Activated CD4-positive, alpha-beta T cell treated with anti-CD3 and anti-CD28 coated beads, Interleukin-2, amount 10 ng/mL, durations not matched to agents 7 days and 5 days (primary cell): Measurements from ENCODE around the gene BBOF1. TPM values are rescaled to one million over a fixed set of nuclear protein-coding genes. Genes with fewer than 3 reads are reported as not detected.
"Not testable (repeated sequence)": the region's sequence is repeated elsewhere in the genome, so short reads cannot be mapped to it uniquely, and the experiment has no call there.

Experiments
- CTCF ChIA-PET: fragments of 350-600 bp; sonication (Branson Sonifier 250); formaldehyde crosslinking; loops from one replicate; lab custom pipeline; 2021; ENCODE audit warnings: antibody characterized with exemption; lab: Charles Lee
- POLR2A ChIA-PET: fragments of 350-600 bp; sonication (Branson Sonifier 250); formaldehyde crosslinking; loops from one replicate; lab custom pipeline; 2021; ENCODE audit warnings: antibody characterized with exemption; lab: Charles Lee
- DNase-seq: peaks from one replicate; pipeline ENCODE4 v3.0.0-alpha.2; 2020
- H3K27ac Mint-ChIP-seq: one replicate; pipeline ENCODE4 v1.8.0; 2021; ENCODE audit warnings: mild to moderate bottlenecking, moderate library complexity, mixed read lengths
- H3K27me3 Mint-ChIP-seq: one replicate; pipeline ENCODE4 v1.8.0; 2021; ENCODE audit warnings: mixed read lengths
- H3K36me3 Mint-ChIP-seq: one replicate; pipeline ENCODE4 v1.8.0; 2021; ENCODE audit warnings: low read depth, mixed read lengths
- H3K4me1 Mint-ChIP-seq: one replicate; pipeline ENCODE4 v1.8.0; 2021; ENCODE audit warnings: mixed read lengths
- H3K4me3 Mint-ChIP-seq: one replicate; pipeline ENCODE4 v1.8.0; 2021; ENCODE audit warnings: mild to moderate bottlenecking, moderate library complexity, mixed read lengths
- H3K9me3 Mint-ChIP-seq: one replicate; pipeline ENCODE4 v1.8.0; 2021; ENCODE audit warnings: mixed read lengths
- total RNA-seq, 2 experiments: library from RNA; stranded (reverse); gene quantifications; one replicate each; pipeline ENCODE4 v1.2.3, GENCODE V29; 2021

BBOF1 gene
- total RNA-seq, result 1 to 10 TPM; 1.4 to 1.7 TPM

- H3K4me1 Mint-ChIP-seq, result peaks cover 24% of the 10 kb centered on the region
- POLR2A ChIA-PET, result interaction anchor here (0.6 to 1.2 kb wide), 2 partner anchors 69 to 231 kb away, joined by 3 to 4 read pairs; partner anchors contain the start of genes COQ6 and FAM161B
- peak within 1 kb of the TSS; percentile 97 for H3K27ac Mint-ChIP-seq
- peak; percentile 85 for DNase-seq
- H3K9me3 Mint-ChIP-seq, result no peaks in the 10 kb centered on the region
- peak within 1 kb of the TSS; percentile 83 for H3K4me3 Mint-ChIP-seq
- CTCF ChIA-PET, result interaction anchor here (0.6 to 1.2 kb wide), 4 partner anchors 10 to 13 kb away, joined by 3 to 6 read pairs (median 4); no protein-coding TSS in a partner anchor
- H3K27me3 Mint-ChIP-seq, result no peaks in the 10 kb centered on the region
- no peaks in the 10 kb centered on the region for H3K36me3 Mint-ChIP-seq
Measured at GRCh38 chr14:74018586-74019407, at the start of gene BBOF1, which contains the start of gene ENTPD5. Gene BBOF1 (plus strand): TSS chr14:74019349. CDS start chr14:74019479, 130 bp downstream. Gene ENTPD5 (minus strand): TSS chr14:74019288. CDS start chr14:73988102, 31,186 bp downstream.

GRCh38 chr14:73973497-73973896 is 45.7 kb upstream of the BBOF1 start:
- ChIA-PET CTCF (interaction anchor here (1.4 to 1.8 kb wide), 2 partner anchors 12 to 15 kb away, joined by 4 read pairs; no protein-coding TSS in a partner anchor), POLR2A (no interaction called here)
- no peak overlapping the region for H3K27ac Mint-ChIP-seq
- DNase-seq, result no peak
- H3K36me3 Mint-ChIP-seq, result peaks cover 14% of the 10 kb centered on the region
- no peak overlapping the region for H3K4me3 Mint-ChIP-seq
- H3K4me1 Mint-ChIP-seq, result no peaks in the 10 kb centered on the region
- H3K9me3 Mint-ChIP-seq, result no peaks in the 10 kb centered on the region
- no peaks in the 10 kb centered on the region for H3K27me3 Mint-ChIP-seq

- no peak for DNase-seq
- CTCF ChIA-PET, result interaction anchor here (0.6 kb wide), 1 partner anchor 74 kb away, joined by 3 read pairs; no protein-coding TSS in a partner anchor
- Mint-ChIP-seq H3K9me3 (no peaks in the 10 kb centered on the region), H3K4me3 (no peak overlapping the region), H3K27me3 (no peaks in the 10 kb centered on the region), H3K27ac (no peak overlapping the region), H3K36me3 (peaks cover 11% of the 10 kb centered on the region), H3K4me1 (no peaks in the 10 kb centered on the region)
- POLR2A ChIA-PET, result no interaction called here
Measured at GRCh38 chr14:73976125-73976524, 43.0 kb upstream of the BBOF1 start.

- H3K27ac Mint-ChIP-seq, result no peak overlapping the region
- CTCF ChIA-PET, result interaction anchor here (0.6 kb wide), 1 partner anchor 44 kb away, joined by 3 read pairs; no protein-coding TSS in a partner anchor
- POLR2A ChIA-PET, result interaction anchor here (0.7 kb wide), 1 partner anchor 177 kb away, joined by 13 read pairs; no protein-coding TSS in a partner anchor
Measured at GRCh38 chr14:73977896-73978295, 41.3 kb upstream of the BBOF1 start.

GRCh38 chr14:73988065-73988464 is 31.1 kb upstream of the BBOF1 start:
- no peak for DNase-seq
- CTCF ChIA-PET, result no interaction called here
- Mint-ChIP-seq H3K36me3 (peaks cover 20% of the 10 kb centered on the region), H3K9me3 (no peaks in the 10 kb centered on the region), H3K4me1 (no peaks in the 10 kb centered on the region), H3K27me3 (no peaks in the 10 kb centered on the region), H3K4me3 (no peak overlapping the region), H3K27ac (no peak overlapping the region)
- POLR2A ChIA-PET, result no interaction called here

More at GRCh38 chr14:73977896-73978295, 41.3 kb upstream of the BBOF1 start:
- Mint-ChIP-seq H3K27me3 (no peaks in the 10 kb centered on the region), H3K9me3 (no peaks in the 10 kb centered on the region), H3K36me3 (peaks cover 7% of the 10 kb centered on the region), H3K4me1 (no peaks in the 10 kb centered on the region), H3K4me3 (no peak overlapping the region)
- no peak for DNase-seq

GRCh38 chr14:73988656-73989055 is 30.5 kb upstream of the BBOF1 start:
- H3K4me1 Mint-ChIP-seq, H3K9me3 Mint-ChIP-seq, POLR2A ChIA-PET, H3K4me3 Mint-ChIP-seq, CTCF ChIA-PET, H3K27ac Mint-ChIP-seq, H3K27me3 Mint-ChIP-seq, DNase-seq: not testable (repeated sequence)
- H3K36me3 Mint-ChIP-seq, result peaks cover 20% of the 10 kb centered on the region

- Mint-ChIP-seq H3K9me3 (no peaks in the 10 kb centered on the region), H3K4me1 (peaks cover 1% of the 10 kb centered on the region), H3K36me3 (peaks cover 12% of the 10 kb centered on the region), H3K27ac (no peak overlapping the region), H3K4me3 (no peak overlapping the region), H3K27me3 (no peaks in the 10 kb centered on the region)
- DNase-seq, result no peak
- POLR2A ChIA-PET, result no interaction called here
- CTCF ChIA-PET, result no interaction called here
Measured at GRCh38 chr14:73991092-73991491, 28.1 kb upstream of the BBOF1 start.

GRCh38 chr14:73994926-73995325 is 24.2 kb upstream of the BBOF1 start:
- H3K9me3 Mint-ChIP-seq, H3K27ac Mint-ChIP-seq, DNase-seq, H3K27me3 Mint-ChIP-seq, POLR2A ChIA-PET, H3K4me3 Mint-ChIP-seq, H3K4me1 Mint-ChIP-seq, H3K36me3 Mint-ChIP-seq: not testable (repeated sequence)
- CTCF ChIA-PET, result interaction anchor here (0.6 kb wide), 1 partner anchor 40 kb away, joined by 3 read pairs; no protein-coding TSS in a partner anchor

- Mint-ChIP-seq H3K4me3 (no peak overlapping the region), H3K36me3 (peaks cover 5% of the 10 kb centered on the region), H3K27me3 (no peaks in the 10 kb centered on the region), H3K27ac (no peak overlapping the region), H3K4me1 (peaks cover 1% of the 10 kb centered on the region), H3K9me3 (no peaks in the 10 kb centered on the region)
- DNase-seq, result no peak
- CTCF ChIA-PET, result no interaction called here
- POLR2A ChIA-PET, result no interaction called here
Measured at GRCh38 chr14:73995977-73996378, 23.2 kb upstream of the BBOF1 start.

GRCh38 chr14:73996731-73997107 is 22.4 kb upstream of the BBOF1 start:
- Mint-ChIP-seq H3K36me3 (peaks cover 5% of the 10 kb centered on the region), H3K27me3 (no peaks in the 10 kb centered on the region), H3K4me1 (peaks cover 1% of the 10 kb centered on the region), H3K9me3 (no peaks in the 10 kb centered on the region), H3K4me3 (no peak overlapping the region), H3K27ac (no peak overlapping the region)
- DNase-seq, result no peak
- CTCF ChIA-PET, result interaction anchor here (0.6 to 0.8 kb wide), 2 partner anchors 12 to 127 kb away, joined by 3 read pairs; no protein-coding TSS in a partner anchor
- POLR2A ChIA-PET, result no interaction called here

- no peak for DNase-seq
- H3K27ac Mint-ChIP-seq, result no peak overlapping the region
- no peaks in the 10 kb centered on the region for H3K9me3 Mint-ChIP-seq
- H3K36me3 Mint-ChIP-seq, result peaks cover 5% of the 10 kb centered on the region
- no peak overlapping the region for H3K4me3 Mint-ChIP-seq
- no peaks in the 10 kb centered on the region for H3K27me3 Mint-ChIP-seq
- H3K4me1 Mint-ChIP-seq, result peaks cover 1% of the 10 kb centered on the region
- ChIA-PET CTCF (interaction anchor here (0.6 to 0.8 kb wide), 3 partner anchors 12 to 128 kb away, joined by 3 to 4 read pairs (median 3); no protein-coding TSS in a partner anchor), POLR2A (no interaction called here)
Measured at GRCh38 chr14:73997108-73997943, 21.8 kb upstream of the BBOF1 start.

GRCh38 chr14:73997944-73998447 is 21.2 kb upstream of the BBOF1 start:
- H3K4me3 Mint-ChIP-seq, result no peak overlapping the region
- ChIA-PET CTCF (interaction anchor here (0.6 kb wide), 1 partner anchor 12 kb away, joined by 4 read pairs; no protein-coding TSS in a partner anchor), POLR2A (no interaction called here)
- DNase-seq, result no peak
- no peaks in the 10 kb centered on the region for H3K27me3 Mint-ChIP-seq
- peaks cover 5% of the 10 kb centered on the region for H3K36me3 Mint-ChIP-seq
- no peak overlapping the region for H3K27ac Mint-ChIP-seq
- no peaks in the 10 kb centered on the region for H3K9me3 Mint-ChIP-seq
- H3K4me1 Mint-ChIP-seq, result peaks cover 1% of the 10 kb centered on the region
